NOMO-1 (cell line): ENCODE measurements around the gene LRRC8D.

ENCODE experiments used
- DNase-seq, 2 experiments: peaks; one replicate each; lab custom pipeline; 2025; ENCODE audit not compliant: unreplicated experiment in 2 of 2; lab: John Stamatoyannopoulos, UW

Gene LRRC8D

DNA sequence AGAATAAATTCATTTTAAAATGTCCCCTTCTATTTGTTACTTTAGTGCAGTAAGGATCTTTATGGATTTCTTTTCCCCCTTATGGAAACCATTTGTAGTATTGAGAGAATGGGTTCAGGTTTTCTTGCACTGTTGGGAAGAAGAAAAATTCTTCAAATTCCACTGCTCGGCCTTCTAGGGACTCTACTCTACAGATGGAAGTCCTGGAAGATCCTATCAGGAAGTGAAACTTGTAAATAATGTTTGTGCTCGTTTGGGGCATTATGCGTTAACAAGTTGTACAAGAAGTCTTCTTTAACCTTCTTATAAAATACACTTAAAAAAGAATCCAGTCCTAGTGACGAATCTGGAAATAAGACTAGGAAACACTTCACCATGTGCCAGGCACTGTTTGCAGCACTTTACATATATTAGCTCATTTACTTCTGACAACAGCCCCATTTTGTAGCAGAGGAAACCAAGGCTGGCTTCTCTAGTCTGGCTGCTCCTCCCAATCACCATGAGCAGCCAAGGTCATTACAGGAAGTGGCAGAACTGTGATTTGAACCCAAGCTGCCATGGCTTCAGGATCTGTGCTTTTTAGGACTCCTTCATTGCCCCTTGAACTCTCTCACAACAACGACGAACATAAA is 11.8 kb downstream of the LRRC8D start:
- DNase-seq, result no peak

DNA sequence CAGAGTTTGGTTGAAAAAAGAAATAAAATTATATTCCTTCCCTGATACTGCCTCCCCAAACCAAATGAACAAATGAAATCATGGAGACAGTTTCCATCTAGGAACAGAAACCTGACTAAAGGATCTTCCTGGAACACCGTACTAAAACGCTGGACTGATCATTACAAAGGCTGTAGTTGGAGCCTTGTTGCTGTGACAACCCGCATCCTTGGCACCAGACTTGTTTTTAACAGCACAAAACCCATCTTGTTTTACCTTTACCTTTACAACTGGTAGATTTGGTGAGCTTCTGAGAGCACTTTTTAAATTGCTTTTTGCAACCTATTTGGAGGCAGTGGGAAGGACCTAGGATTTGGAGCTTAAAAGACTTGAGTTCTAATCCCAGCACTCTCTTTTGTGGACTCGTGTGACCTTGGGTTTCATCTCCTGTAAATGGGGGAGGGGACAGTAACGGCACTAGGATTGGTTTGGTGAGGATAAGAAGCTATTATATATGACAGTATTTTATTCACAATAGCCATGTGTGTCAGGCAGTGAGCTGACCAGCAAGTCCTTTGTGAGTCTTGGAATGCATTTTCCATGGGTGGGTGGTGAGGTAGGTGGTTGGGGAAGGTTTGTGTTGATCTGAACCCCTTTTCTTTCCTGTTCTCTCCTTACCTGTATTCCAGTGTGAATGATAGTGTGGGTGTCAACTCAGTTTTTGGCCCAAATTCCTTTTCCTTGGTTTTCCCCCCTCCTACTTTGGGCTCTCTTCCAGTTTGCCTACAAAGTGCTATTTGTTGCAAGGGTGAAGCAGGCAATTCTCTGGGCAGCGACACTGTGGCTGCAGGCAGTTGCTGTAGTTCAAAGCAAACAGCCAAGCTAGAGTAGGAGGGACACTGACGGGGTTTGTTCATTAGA is 12.6 kb downstream of the LRRC8D start:
- DNase-seq, result no peak

DNA sequence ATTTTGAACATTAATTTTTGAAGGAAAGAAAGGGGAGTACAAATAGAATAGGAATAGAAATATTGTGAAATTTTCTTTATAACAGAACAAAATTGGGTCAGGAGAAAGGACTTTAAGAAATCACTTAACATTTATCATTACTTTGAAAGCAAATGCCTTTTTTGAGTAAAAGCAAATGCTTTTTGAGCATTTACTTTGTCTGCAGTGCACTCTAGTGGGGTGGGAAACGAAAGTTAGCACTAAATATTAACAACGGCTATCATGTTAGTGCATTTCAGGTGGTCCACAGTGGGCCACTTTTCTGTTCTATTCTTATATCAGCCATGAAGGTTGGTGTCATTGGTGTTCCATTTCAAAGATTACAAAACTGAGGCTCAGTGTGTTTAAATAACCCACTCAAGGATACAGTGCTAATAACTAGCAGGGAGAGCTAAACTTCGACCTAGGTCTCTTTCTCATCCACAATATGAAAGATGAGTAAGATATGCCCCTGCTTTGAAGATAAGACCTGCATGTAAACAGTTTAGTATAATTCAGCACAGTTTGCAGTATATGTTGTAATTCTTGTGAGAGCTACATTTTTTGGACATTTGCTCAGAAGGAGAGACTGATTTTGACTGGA is 13.4 kb downstream of the LRRC8D start:
- no peak for DNase-seq

DNA sequence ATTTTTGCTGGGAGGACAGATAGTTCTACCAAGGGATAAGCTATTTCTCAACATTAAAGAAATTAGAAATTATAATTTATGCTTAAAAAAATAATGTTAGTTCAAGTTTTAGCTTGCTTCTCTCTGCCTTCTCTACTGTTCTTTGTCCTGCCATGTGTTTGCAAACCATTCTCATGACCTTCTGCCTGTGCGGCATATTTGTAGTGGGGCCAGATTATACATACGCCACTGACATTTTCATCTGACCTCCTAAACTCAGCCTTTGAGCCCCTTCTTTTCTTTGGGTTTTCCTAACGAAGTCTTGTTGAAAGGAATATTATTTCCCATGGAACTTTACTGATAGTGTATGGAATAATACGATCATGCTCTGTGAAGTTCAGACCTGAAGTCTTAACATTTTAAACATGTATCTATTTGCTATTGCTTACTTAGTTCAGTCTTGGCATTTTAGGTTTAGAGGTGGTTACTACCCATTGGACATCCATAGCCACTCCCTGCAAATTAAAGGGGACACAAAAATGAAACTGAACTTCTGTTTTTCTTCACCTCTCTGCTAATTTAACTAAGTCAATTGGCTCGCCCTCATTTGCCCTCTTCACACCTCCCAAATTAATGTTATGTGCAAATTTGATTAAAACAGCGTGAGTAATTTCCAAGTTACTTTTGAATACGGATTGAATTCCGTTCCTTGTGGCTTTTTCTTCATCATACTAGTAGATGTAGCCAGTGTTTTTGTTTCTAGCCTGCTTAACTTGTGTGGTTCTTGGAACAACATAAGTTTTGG is 15.6 kb downstream of the LRRC8D start:
- DNase-seq, result peak in 1 of 2 experiments; percentile 24

DNA sequence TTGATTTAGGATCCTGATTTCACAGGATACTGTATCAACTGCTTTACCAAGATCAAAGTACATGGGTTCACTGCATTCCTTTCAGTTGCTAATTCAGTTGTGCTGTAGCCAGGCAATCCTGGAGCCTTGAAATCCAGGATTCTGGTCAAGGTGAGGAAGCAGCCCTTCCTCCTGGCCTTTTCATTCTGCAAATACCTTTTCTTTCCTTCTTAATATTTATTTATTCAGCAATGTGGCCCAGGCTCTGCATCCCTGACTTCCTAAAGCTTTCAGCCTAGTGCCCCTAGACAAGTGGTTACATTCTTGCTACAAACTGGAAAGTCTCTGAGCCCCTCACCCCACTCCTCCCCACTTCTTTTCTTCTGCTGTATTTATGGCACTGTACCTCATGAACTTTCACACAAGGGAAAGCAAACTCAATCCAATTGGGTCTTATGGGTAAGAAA is 16.2 kb downstream of the LRRC8D start:
- DNase-seq, result no peak

DNA sequence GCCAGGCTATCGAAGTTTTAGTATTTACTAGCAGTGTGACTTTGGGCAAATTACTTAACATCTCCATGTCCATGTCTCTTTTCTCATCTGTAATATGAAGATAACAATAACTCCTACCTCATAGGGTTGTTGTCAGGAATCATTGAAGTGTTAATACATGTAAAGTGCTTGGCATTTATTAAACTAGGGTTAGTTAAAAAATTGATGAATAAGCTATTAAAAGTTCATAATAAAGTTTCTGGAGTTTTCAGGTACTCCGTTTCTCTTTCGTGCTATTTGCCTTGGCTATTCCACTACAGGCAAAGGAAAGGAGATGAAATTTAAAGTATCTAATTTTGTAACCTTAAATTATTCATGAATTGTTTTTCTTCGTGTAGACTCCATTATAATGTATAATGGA is 16.7 kb downstream of the LRRC8D start:
- DNase-seq, result no peak

DNA sequence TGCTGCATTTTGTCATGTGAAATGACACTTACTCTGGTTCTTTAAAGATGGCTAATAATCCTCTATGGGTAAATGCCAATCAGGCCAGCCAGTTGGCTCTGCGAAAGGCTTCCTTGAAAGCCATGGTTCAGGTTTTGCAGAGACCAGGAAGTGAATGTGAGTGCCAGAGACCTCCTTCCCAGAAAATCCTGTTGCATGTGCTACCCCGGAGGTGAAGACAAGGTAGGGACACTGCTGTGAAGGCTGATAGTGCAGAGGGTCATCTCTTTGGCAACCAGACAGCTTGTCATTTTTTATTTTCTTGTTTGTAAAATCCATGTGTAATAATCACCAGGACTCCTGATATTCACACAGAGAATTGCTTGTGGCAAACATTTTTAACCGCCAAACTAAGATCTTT is 18.7 kb downstream of the LRRC8D start:
- DNase-seq, result no peak

DNA sequence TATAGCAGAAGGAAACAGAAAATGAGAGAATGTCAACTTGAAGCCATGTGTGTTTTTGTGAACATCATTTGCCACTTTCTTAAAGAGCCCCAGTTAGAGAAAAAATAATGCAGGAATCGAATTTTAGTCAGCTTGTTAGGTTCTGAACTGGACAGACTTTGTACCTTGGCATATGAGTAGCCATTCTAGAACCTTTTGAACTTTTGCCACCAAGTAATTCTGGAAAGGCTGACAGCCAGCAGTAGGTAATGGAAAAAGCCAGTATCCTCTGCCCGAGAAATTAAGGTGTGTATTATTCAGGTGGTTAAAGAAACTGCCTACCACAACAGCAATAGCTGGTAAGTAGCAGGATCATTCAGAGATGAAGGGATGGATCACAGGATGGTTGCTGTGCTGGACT is 20.7 kb downstream of the LRRC8D start:
- DNase-seq, result no peak

DNA sequence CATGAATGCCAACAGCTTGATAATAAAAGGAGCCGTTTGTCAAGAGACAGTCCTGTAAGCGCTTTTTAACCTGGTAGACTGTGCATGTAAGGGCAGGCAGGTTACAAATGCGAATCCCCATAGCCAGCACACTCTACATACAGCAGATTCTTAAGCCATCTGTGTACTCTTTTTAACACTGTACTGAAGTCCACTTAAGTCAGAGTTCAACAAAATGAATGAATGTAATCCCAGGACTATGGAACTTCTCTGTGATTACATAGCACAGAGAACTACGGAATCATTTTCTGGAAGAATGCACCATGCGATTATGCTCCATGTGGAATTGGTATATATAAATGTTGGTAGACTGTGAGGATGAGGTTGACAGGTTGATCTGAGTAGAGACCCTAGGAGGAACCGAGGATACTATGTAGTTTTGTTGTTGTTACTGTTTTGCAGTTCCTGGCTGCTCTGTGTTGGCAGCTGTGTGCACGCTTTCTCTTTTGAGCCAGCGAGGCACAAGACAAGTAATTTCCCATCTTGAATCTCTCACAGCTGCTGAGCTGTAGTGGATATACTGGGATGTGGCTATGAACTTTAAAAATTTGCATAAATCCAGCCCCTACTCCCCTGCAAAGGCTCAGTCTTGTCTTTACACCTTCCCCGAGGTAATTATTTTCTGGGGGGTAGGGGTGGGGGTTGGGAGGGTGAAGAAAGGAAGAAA is 21.9 kb downstream of the LRRC8D start:
- DNase-seq, result no peak

DNA sequence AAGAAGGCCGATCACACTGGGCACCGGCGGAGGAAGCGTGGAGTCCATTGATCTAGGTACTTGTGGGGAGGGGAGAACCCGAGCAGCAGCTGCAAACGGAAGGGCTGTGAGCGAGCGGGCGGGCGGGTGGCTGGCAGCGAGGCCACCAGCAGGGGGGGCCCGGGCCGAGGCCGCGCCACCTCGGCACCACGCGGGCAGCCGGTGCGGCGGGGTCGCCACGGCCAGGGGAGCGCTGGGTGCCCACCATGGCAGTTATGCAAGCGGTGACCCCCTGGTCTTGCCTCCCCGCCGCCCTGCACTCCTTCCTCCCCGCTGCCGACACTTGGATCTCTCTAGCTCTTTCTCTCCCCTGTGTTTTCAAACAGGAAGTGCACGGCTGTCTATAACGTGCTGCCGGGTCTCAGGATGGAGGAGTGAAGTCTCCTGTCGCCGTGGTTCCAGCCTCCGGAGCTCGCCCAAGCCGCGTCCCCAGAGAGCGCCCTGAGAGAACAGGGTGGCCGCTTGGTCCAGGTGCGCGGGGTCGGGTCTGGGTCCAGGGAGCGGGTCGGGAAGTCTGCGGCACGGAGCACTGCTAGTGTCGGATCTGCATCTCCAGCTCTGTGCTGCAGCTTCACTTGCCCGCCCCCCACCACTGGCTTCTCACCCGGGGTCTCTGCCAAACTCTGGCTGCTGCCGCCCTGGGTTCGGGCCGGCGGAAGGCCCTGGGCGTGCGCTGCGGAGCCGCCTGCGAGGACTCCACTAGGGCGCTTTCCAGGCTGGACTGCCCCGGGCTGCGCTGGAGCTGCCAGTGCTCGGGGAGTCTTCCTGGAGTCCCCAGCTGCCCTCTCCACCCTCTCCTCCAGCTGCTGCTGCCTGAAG is 22.7 kb downstream of the LRRC8D start:
- peak; percentile 78 to 85 for DNase-seq

DNA sequence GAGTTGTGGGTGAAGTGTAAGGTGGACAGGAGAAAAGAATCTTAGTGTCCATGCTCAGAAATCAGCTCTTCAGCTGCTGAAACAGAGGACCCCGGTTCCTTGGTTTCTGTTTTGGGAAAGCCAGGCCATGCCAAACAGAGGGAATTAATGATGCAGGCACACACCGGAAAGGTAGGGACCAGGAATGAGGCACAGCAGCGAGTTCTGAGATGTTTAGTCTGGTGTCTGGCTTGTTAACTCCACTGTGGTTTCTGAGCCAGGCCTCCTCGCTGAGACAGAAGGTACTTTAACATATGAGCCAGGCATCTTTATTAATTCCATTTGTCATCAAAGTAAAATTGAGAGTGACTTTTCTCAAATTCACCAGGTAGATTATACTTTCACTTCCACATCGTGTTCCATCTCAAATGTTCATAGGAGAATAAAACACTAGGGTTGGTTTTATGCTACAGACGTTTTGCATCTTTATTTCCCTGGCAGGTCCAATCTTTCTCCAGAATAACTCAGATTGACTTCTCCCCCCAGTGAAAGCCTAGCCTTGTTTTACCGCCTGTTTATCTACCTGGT is 23.5 kb downstream of the LRRC8D start:
- DNase-seq, result no peak

DNA sequence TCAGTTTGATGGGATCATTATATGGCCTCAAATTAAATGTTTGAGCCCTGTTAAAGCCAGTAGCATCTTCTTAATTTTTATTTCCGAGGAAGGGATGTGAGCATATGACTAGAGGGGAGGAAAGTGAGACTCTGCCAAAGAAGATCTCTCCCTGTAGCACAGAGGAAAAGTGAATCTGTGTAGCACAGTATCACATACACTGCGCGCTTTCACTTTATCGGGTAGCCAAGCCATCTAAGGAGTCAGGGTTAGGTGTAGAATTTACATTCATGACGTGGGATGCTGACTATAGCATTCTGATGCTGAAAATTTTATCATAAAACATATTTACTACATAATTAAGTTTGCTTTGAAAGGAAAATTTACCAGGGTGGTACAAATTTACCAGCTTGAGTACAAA is 24.0 kb downstream of the LRRC8D start:
- no peak for DNase-seq

DNA sequence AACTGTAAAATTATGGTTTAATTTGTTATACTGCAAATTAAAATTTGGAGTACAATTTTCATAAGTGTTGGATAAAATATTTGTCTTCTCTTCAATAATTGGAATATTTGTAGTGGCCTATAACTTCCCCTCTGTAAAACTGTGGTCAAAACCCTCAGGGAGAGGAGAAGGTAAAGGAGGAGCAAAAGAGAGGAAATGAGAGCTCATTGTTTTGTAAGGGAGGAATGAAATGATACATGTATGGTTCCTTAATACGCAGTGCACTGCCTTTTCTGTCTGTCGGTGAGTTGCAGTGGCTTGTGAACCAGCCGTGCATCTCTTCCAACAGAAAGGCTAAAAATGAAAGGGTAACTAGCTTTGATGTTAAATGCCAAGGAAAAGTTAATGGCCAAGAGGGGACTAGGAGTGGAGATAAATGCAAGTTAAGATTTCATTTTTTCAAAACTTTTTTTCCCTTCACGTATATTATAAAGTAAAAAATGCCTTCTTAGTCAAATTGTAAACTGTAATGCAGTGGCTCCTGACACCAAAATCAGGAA is 26.4 kb downstream of the LRRC8D start:
- DNase-seq, result peak in 1 of 2 experiments; percentile 78

DNA sequence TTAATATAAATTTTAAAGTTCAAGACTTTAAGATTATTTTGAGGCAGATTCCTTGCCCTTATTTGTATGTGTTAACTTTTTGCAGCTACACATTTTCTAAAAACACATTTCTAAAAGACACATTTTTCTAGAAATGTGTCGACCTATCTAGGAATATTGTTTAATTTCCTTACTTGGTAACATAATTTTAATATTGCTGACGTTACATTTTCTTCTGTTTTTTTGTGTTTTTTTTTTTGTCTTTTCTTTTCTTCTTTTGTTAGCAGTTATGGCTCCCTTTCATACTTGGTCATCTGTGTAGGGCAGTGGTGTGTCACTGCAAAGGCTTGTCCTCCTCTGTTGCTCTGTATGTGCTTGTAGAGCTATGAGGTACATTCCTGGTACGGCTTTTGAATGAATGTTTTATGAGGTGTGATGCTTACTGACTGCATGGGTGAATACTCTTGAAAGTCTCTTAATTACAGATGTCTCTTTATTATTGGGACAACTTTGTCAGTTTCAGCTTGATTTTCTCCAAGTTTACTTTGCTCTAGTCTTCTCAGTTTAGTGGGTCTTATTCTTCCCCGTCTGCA is 30.1 kb downstream of the LRRC8D start:
- no peak for DNase-seq

DNA sequence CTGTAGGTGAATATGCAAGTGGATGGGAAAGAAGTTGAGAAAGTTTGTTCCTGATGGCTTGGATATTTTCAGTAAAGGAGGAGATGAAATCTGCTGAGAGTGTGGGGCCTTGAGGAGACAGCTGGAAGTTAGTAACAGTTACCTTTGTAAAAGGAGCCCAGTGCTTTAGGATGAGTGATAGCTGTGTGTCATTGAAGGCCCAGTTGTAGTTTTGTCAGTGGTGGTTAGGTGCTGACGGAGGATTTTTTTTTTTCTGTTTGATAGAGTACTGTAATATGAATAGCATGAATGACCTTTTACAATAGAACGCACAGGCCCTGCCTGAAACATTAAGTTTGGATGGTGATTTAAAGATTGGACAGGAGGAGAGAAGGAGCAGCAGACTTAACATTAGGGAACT is 33.3 kb downstream of the LRRC8D start:
- DNase-seq, result no peak

DNA sequence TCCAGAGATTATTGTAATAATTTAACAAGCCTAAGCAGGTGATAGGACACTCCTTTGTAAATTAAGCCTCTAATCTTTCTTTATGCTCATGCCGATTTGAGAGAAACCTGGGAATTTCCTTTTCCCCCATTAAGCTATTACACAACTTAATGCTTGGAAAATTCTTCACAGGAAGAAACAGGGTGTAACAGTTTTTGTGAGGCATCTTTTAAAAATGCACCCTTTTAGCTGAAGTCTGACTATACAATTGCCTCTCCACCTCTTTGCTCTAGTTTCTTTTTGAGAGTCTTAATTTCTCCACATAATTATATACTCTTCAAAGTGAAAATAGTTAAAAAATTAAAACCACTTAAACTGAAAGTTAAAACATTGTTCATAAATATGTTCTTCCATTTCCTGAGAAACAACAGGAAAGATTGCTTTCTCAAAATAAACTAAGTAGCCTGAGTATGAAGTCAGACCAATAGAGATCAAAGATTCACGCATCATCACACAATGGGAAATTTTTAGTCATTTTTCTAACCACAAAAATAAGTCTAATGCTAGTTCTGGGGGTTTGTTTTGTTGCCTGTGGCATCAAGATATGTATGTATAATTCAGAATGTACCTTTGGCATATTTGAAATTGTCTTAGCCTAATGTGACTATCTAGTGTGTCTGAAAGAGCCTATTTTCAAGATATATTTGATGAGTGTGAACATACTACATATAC is 34.7 kb downstream of the LRRC8D start:
- no peak for DNase-seq

DNA sequence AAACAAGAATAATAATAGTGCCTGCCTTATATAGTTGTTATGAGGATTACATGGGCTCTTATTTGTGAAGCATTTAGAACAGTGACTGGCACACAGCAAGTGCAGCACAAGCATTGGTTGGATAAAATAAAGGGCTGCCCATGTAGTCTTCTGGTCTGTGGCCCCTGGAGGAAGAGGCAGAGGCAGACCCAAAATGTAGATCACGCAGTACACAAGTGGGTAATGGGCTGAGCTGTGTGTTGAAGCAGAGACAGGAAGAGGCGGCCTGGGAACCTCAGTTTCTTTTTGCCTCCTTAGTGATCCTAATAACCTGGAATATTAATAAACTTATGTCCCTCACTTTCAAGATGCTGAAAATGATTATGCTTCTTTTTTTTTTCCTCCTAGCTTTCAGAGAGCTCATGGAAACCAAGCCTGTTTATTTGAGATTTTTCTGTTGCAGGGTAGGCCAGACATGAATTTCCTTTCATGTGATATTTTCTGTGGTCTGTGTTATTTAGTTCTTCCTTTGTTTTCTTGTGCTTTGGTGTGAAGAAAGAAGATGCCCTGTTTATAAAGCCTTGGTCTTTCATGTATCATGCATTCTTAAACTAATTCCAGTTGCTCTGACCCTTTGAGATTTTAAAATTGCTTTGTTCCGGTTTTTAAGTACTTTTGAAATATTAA is 42.5 kb downstream of the LRRC8D start:
- no peak for DNase-seq
